B cell (primary cell): Measurements from ENCODE around the gene DPM2. TPM values are rescaled to one million over a fixed set of nuclear protein-coding genes. Genes with fewer than 3 reads are reported as not detected.

Experiments
- ATAC-seq: fragments of 200-7000 bp; cut with Tn5 transposase; one replicate; pipeline ENCODE4 v1.10.0; 2021; ENCODE audit warnings: low read depth, mild to moderate bottlenecking, moderate number of reproducible peaks, moderate library complexity
- CTCF ChIA-PET: fragments of 350-600 bp; sonication (Branson Sonifier 250); formaldehyde crosslinking; loops from one replicate; lab custom pipeline; 2021; ENCODE audit warnings: antibody characterized with exemption, inconsistent platforms; lab: Charles Lee
- POLR2A ChIA-PET: fragments of 350-600 bp; sonication (Branson Sonifier 250); formaldehyde crosslinking; loops from one replicate; lab custom pipeline; 2021; ENCODE audit warnings: antibody characterized with exemption; lab: Charles Lee
- DNase-seq: peaks from one replicate; pipeline ENCODE4 v3.0.0; 2013
- H2AFZ ChIP-seq: 2 replicates; pipeline ENCODE4 v1.6.1; 2012; ENCODE audit warnings: mild to moderate bottlenecking, low read depth, low read length; ENCODE audit not compliant: insufficient read depth, poor library complexity, severe bottlenecking
- H3K27ac ChIP-seq, 2 donors: 1 replicate in 1 of 2; 2 replicates in 1 of 2; pipeline ENCODE4 v1.5.1; 2012 to 2013; ENCODE audit warnings: low read length in 2 of 2, mild to moderate bottlenecking in 2 of 2, moderate library complexity in 1 of 2
- H3K27me3 ChIP-seq, 4 experiments: fragments of 200-600 bp in 1 of 4; sonication (generic) in 1 of 4; replicated peaks in 1 of 4; 1 replicate in 2 of 4; 2 replicates in 2 of 4; pipeline versions ENCODE4 v1.6.1 to v1.7.0; 2013 to 2016; ENCODE audit warnings: low read length in 3 of 4, mild to moderate bottlenecking in 2 of 4, mixed read lengths in 1 of 4, moderate library complexity in 1 of 4; ENCODE audit not compliant: insufficient read depth in 4 of 4, control insufficient read depth in 3 of 4; ENCODE audit errors: control extremely low read depth in 1 of 4
- H3K36me3 ChIP-seq, 2 experiments: replicated peaks in 1 of 2; 1 replicate in 1 of 2; 2 replicates in 1 of 2; pipeline versions ENCODE4 v1.6.1 to v1.7.1; 2013; ENCODE audit warnings: low read length in 1 of 2; ENCODE audit not compliant: insufficient read depth in 2 of 2, control insufficient read depth in 1 of 2; ENCODE audit errors: control extremely low read depth in 1 of 2, extremely low read depth in 1 of 2
- H3K4me1 ChIP-seq, 2 donors: fragments of 200-600 bp in 1 of 2; sonication (generic) in 1 of 2; 1 replicate in 1 of 2; 2 replicates in 1 of 2; pipeline versions ENCODE4 v1.5.1 to v1.6.1; 2013 to 2017; ENCODE audit warnings: low read length in 2 of 2; ENCODE audit not compliant: control insufficient read depth in 2 of 2, insufficient read depth in 2 of 2
- H3K4me2 ChIP-seq: replicated peaks from 2 replicates; pipeline ENCODE3; 2012; ENCODE audit warnings: mild to moderate bottlenecking, low read depth, low read length; ENCODE audit not compliant: poor library complexity, severe bottlenecking
- H3K4me3 ChIP-seq, 5 experiments: fragments of 200-600 bp in 1 of 5; sonication (generic) in 1 of 5; 1 replicate in 3 of 5; 2 replicates in 2 of 5; pipeline versions ENCODE4 v1.5.1 to v1.7.0; 2011 to 2016; ENCODE audit warnings: low read length in 4 of 5, mild to moderate bottlenecking in 4 of 5, low read depth in 2 of 5, control low read depth in 1 of 5, moderate library complexity in 1 of 5; ENCODE audit not compliant: insufficient read depth in 1 of 5; ENCODE audit errors: control extremely low read depth in 1 of 5, extremely low read depth in 1 of 5
- H3K79me2 ChIP-seq: fragments of 200-600 bp; sonication (generic); one replicate; pipeline ENCODE4 v1.6.0; 2016; ENCODE audit warnings: low read length; ENCODE audit not compliant: control insufficient read depth, insufficient read depth
- H3K9ac ChIP-seq: fragments of 200-600 bp; sonication (generic); 2 replicates; pipeline ENCODE4 v1.6.1; 2017; ENCODE audit warnings: mild to moderate bottlenecking, low read length, moderate library complexity
- H3K9me3 ChIP-seq, 3 donors: one replicate each; pipeline versions ENCODE4 v1.6.1 to v1.7.1; 2013; ENCODE audit warnings: low read length in 2 of 3; ENCODE audit not compliant: control insufficient read depth in 2 of 3, insufficient read depth in 1 of 3; ENCODE audit errors: control extremely low read depth in 1 of 3
- H4K20me1 ChIP-seq: 2 replicates; pipeline ENCODE4 v1.6.0; 2012; ENCODE audit warnings: mild to moderate bottlenecking, low read length; ENCODE audit not compliant: insufficient read depth, control insufficient read depth, poor library complexity, severe bottlenecking
- H3K27ac Mint-ChIP-seq: one replicate; pipeline ENCODE4 v1.8.0; 2021; ENCODE audit warnings: mixed read lengths
- H3K27me3 Mint-ChIP-seq: one replicate; pipeline ENCODE4 v1.8.0; 2021; ENCODE audit warnings: mixed read lengths
- H3K4me1 Mint-ChIP-seq: one replicate; pipeline ENCODE4 v1.8.0; 2021; ENCODE audit warnings: mixed read lengths
- H3K4me3 Mint-ChIP-seq: one replicate; pipeline ENCODE4 v1.8.0; 2021; ENCODE audit warnings: mixed read lengths
- H3K9me3 Mint-ChIP-seq: one replicate; pipeline ENCODE4 v1.8.0; 2022; ENCODE audit warnings: mixed read lengths; ENCODE audit not compliant: insufficient read depth
- CTCF ChIP-seq: fragments of 200-600 bp; IDR thresholded peaks from one replicate; pipeline ENCODE4 v1.8.0; 2022; ENCODE audit warnings: antibody characterized with exemption, mild to moderate bottlenecking
- EZH2 ChIP-seq: IDR thresholded peaks from 2 replicates; pipeline ENCODE4 v1.6.1; 2012; ENCODE audit warnings: borderline replicate concordance, low read depth, mild to moderate bottlenecking, moderate library complexity, low read length; ENCODE audit not compliant: insufficient read depth, poor library complexity, severe bottlenecking
- WGBS: methylation state at CpG from one replicate; pipeline ENCODE4 v1.1.5; 2013; ENCODE audit warnings: missing lambda C conversion rate; ENCODE audit not compliant: insufficient coverage; 5-methylcytosine and 5-hydroxymethylcytosine counted together
- intact Hi-C: fragments of 100-400 bp; cut with micrococcal nuclease; formaldehyde crosslinking; loops from one replicate; pipeline ENCODE4 v1.10.0; 2022
- polyA plus RNA-seq: library from polyadenylated mRNA; depleted of rRNA; stranded (reverse); fragments of >200 nt; gene quantifications from 2 replicates; pipeline ENCODE4 v1.2.3, GENCODE V29; 2012
- total RNA-seq, 2 donors: library from RNA; stranded (reverse); fragments of 120-200 nt in 1 of 2; gene quantifications; 1 replicate in 1 of 2; 2 replicates in 1 of 2; pipeline versions ENCODE4 v1.2.3 to v1.2.4, GENCODE V29; 2013 to 2022

The DPM2 gene
- total and polyA plus RNA-seq, 2 donors (not counting 1 experiment from before 2014, with no cell fraction given): 34.1 to 42.9 TPM

- Histone ChIP-seq H3K4me1 (peaks cover 41 to 69% of the 10 kb centered on the region in 2 donors), H3K9me3 (peaks cover 0 to 27% (median 6%) of the 10 kb centered on the region in 3 donors), H4K20me1 (peaks cover 5% of the 10 kb centered on the region), H3K27me3 (no peaks in the 10 kb centered on the region), H3K9ac (peak within 1 kb of the TSS; percentile 88), H3K4me3 (peak within 1 kb of the TSS; percentile 61 to 83 (median 82)), H2AFZ (peak within 1 kb of the TSS; percentile 77), H3K27ac (peak within 1 kb of the TSS; percentile 56 to 66), H3K36me3 (peaks cover 0 to 20% of the 10 kb centered on the region in 2 experiments), H3K79me2 (peaks cover 19% of the 10 kb centered on the region), H3K4me2 (peak within 1 kb of the TSS; percentile 97)
- under 1% methylated on average over 68 of the region's 89 CpGs for WGBS
- Mint-ChIP-seq H3K4me1 (peaks cover 51% of the 10 kb centered on the region), H3K4me3 (peak within 1 kb of the TSS; percentile 90), H3K27ac (peak within 1 kb of the TSS; percentile 88), H3K27me3 (no peaks in the 10 kb centered on the region), H3K9me3 (no peaks in the 10 kb centered on the region)
- ChIA-PET CTCF (interaction anchor here (1.2 to 2.9 kb wide), 6 partner anchors 18 to 309 kb away, joined by 3 to 12 read pairs (median 5); partner anchors contain the start of gene TOR2A), POLR2A (interaction anchor here (0.5 to 12.6 kb wide), 3 partner anchors 11 to 29 kb away, joined by 6 to 228 read pairs (median 7); partner anchors contain the start of gene ST6GALNAC4)
- DNase-seq (peak; percentile 82), ATAC-seq (peak; percentile 81)
- TF ChIP-seq CTCF (no peak), EZH2 (no peak)
- intact Hi-C loops: loop anchor here (1.0 kb wide), 1 partner anchor 18 kb away; the partner anchor contains the start of gene ST6GALNAC4
Observed at GRCh38 chr9:127899128-127899943, 38.3 kb downstream of the DPM2 start, which contains the start of gene ST6GALNAC6. Gene ST6GALNAC6 (minus strand): TSS chr9:127899603. CDS start chr9:127897981, 1,622 bp downstream.
